Measurements from ENCODE around the gene CCN6.
"Not testable (repeated sequence)": the region's sequence is repeated elsewhere in the genome, so short reads cannot be mapped to it uniquely, and the experiment has no call there.

Gene CCN6

GRCh38 chr6:112029045-112029822, 24.7 kb upstream of the CCN6 start:
- peak; percentile 55 to 69 (median 56) for DNase-seq (ENCODE audit: low read depth in 4 of 4, low spot score in 1 of 4)

DNA sequence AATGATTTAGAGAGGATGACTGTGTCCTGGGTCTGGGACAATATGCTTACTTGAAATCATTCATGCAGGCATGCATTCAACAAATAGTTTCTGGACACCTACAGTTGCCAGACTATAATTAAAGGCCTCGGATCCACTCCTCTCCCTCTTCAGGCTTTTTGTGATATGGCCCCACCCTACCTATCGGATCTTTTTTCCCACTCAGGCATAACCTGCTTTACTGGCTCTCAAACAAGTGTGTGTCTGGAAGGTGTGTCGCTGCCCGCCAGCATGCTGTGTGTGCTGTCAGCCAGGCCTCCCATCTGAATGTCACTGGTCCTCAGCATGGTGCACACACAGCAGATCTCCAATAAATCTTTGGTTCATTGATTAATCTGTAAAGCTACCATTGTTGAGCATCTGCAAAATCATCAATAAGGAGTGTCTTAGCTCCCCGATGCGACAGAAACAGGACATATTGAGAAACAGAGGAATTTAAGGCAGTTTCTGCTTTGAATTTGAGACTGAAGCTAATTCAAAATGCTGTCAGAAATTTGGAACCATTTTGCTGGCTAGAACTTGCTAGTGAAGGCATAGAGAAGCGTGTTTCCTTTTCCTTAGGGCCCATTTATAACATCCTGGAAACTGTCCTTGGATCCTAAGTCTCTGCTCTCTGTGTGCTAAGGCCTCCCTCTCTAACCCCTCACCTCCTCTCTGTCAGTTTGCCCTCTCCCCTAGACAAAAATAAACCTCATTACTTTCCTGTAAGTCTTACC, 23.5 kb upstream of the CCN6 start:
- DNase-seq (ENCODE audit: low read depth in 4 of 4, low spot score in 1 of 4) = no peak

- no peak for DNase-seq (ENCODE audit: low read depth in 4 of 4, low spot score in 1 of 4)
Observed at GRCh38 chr6:112030961-112031660, 22.8 kb upstream of the CCN6 start.

DNA sequence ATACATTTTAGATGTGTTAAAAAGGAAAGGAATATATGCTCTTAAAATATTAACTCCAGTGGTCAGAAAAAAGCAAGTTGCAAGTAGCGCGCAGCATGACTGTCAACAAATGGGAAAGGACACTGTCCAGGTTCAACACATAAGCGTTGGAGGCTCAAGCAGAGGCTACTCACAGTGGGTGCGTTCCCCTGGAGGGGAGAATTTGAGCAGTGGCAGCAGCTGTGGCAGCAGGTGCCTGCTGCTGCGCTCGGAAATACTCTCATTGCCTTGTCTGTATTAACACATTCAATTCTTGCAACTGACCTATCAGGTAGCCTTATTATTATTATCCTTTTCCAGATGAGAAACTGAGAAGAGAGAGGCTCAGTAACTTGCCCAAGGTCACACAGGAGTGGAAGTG, 21.9 kb upstream of the CCN6 start:
- no peak for DNase-seq (ENCODE audit: low read depth in 4 of 4, low spot score in 1 of 4)

GRCh38 chr6:112032728-112033127, 21.2 kb upstream of the CCN6 start:
- DNase-seq (ENCODE audit: low read depth in 4 of 4, low spot score in 1 of 4) = no peak

GRCh38 chr6:112033791-112034615, 19.9 kb upstream of the CCN6 start:
- no peak for DNase-seq (ENCODE audit: low read depth in 4 of 4, low spot score in 1 of 4)

DNA sequence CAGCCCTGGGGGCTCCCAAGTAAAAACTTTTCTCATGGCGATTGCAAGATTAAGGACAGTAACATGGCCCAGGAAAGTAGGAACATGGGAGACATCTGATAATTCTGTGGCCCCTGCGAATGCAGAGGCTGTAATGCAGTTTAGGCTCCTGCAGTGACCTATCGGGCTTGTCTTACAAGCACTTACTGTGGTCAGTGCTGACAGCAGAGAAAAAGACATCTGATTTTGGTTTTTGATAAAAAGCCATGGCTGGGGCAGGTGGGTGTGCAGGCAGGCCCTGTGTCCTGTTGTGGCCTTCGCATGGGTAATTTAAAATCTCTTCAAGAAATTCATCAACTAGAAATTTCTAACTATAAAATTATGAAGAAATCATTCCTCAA, 19.3 kb upstream of the CCN6 start:
- DNase-seq (ENCODE audit: low read depth in 4 of 4, low spot score in 1 of 4) = no peak

DNA sequence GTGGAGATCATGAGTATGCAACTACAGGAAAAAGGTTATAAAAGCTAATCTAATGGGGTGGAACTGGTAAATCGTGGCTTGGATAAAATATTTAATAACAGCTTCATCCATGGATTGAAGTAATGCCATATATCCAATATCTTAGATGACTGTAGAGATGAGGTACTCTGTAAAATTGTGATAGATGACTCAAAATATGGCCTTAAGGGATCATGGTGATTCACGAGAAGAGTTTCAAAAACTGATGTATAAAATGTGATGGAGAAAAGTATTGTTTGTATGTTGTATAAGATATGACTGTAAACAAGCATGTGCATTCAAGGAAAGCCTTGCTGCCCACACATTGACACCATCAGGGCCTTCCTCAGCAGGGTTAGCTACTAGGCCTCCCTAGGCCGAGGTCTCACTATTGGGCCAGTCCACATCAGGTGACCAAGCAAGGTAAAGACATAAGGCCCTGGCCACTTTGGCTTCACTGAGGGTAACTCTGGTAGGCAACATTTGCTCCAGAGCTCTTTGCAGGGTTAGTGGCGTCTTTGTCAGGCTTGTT, 17.7 kb upstream of the CCN6 start:
- no peak for DNase-seq (ENCODE audit: low read depth in 4 of 4, low spot score in 1 of 4)

GRCh38 chr6:112037783-112038216, 16.1 kb upstream of the CCN6 start:
- no peak for DNase-seq (ENCODE audit: low read depth in 4 of 4, low spot score in 1 of 4)

DNA sequence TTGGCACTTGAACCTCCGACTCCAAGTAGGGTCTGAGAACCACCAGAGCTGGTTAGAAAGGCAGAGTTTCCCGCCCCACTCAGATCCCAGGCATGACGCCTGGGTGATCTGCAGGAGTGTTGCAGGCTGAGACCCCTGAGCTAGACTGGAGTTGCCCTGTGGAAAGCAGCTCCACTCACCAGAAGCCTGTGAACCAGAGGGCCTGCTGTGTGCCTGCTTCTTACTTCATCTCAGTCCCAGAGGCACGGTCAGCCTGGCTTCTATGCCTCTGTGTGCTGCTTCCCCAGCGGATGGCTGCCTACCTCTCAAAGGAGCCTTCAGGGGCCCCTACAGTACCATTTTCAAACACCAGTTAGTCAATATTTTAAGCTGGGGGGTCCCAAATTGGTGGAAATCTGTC, 15.6 kb upstream of the CCN6 start:
- no peak for DNase-seq (ENCODE audit: low read depth in 4 of 4, low spot score in 1 of 4)

DNA sequence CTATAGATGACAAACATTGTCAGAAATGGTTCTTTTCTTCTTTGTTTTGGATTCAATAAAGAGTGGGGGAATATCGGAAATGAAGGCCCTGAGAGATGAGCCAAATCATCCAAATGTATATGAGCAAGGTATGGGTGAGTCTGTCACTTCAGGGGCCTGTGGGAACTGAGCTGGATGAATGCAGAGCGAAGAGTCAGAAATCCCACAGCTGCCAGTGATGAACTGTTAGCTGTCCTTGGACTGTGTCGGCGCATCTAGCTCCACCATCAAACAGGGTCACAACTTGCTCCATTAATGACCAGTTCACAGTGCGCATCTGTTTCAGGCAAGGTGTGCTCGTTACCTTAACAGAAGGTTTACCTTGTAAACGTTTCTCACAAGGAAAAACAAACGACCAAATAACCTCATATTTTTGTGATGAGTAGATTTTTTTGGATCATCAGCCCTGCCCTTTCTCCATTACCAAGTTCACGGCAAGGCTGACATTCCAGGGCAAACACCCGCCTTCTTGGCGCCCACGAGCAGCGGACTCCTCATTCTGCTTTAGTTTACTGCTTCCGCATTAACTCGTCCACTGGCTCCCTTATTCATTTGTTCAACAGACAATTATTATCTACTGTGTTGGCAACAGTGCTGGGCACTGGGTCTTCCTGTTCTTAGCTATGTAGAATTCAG, 15.0 kb upstream of the CCN6 start:
- DNase-seq (ENCODE audit: low read depth in 4 of 4, low spot score in 1 of 4) = no peak

- no peak for DNase-seq (ENCODE audit: low read depth in 4 of 4, low spot score in 1 of 4)
Observed at GRCh38 chr6:112039431-112039770, 14.5 kb upstream of the CCN6 start.

DNA sequence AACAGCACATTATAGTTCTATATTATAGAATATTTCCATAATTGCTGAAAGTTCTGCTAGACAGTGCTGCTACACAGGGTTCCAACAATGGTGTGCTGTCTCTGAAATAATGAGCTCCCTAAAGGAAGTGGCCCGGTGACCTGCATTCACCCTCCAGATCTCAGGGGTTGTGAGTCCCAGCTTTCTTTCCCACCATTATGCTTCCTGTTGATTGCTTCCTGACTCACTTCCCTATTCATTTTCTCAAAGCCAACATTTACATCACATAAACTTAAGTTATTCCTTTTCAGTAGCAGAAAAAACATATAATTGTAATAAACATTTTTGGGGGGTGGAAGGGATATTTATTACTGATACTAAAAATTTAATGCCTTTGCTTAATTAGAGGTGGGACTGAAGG, 12.9 kb upstream of the CCN6 start:
- DNase-seq (ENCODE audit: low read depth in 4 of 4, low spot score in 1 of 4) = no peak

GRCh38 chr6:112041535-112041934, 12.4 kb upstream of the CCN6 start:
- DNase-seq (ENCODE audit: low read depth in 4 of 4, low spot score in 1 of 4) = no peak

GRCh38 chr6:112043032-112044007, 10.6 kb upstream of the CCN6 start:
- peak; percentile 80 to 86 (median 84) for DNase-seq (ENCODE audit: low read depth in 4 of 4, low spot score in 1 of 4)

- no peak for DNase-seq (ENCODE audit: low read depth in 4 of 4, low spot score in 1 of 4)
Observed at GRCh38 chr6:112044196-112044595, 9.7 kb upstream of the CCN6 start.

GRCh38 chr6:112044856-112045255, 9.0 kb upstream of the CCN6 start:
- DNase-seq (ENCODE audit: low read depth in 4 of 4, low spot score in 1 of 4) = no peak

DNA sequence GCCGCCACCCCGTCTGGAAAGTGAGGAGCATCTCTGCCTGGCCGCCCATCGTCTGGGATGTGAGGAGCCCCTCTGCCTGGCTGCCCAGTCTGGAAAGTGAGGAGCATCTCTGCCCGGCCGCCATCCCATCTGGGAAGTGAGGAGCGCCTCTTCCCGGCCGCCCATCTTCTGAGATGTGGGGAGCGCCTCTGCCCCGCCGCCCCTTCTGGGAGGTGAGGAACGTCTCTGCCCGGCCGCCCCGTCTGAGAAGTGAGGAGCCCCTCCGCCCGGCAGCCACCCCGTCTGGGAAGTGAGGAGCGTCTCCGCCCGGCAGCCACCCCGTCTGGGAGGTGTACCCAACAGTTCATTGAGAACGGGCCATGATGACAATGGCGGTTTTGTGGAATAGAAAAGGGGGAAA, 6.4 kb upstream of the CCN6 start:
- not testable (repeated sequence) for DNase-seq (ENCODE audit: low read depth in 4 of 4, low spot score in 1 of 4)

All from stimulated activated CD4-positive, alpha-beta T cell treated with anti-CD3 and anti-CD28 coated beads, Interleukin-1b, Interleukin-23, amount 100 ng/mL, for 24 hours (primary cell).